ENCODE results near the gene KIF6. TPM values are rescaled to one million over a fixed set of nuclear protein-coding genes. Genes with fewer than 3 reads are reported as not detected.

The KIF6 gene
- total and polyA plus RNA-seq, 7 experiments from 2014 or later: 0.75 TPM; not detected in 6

DNA sequence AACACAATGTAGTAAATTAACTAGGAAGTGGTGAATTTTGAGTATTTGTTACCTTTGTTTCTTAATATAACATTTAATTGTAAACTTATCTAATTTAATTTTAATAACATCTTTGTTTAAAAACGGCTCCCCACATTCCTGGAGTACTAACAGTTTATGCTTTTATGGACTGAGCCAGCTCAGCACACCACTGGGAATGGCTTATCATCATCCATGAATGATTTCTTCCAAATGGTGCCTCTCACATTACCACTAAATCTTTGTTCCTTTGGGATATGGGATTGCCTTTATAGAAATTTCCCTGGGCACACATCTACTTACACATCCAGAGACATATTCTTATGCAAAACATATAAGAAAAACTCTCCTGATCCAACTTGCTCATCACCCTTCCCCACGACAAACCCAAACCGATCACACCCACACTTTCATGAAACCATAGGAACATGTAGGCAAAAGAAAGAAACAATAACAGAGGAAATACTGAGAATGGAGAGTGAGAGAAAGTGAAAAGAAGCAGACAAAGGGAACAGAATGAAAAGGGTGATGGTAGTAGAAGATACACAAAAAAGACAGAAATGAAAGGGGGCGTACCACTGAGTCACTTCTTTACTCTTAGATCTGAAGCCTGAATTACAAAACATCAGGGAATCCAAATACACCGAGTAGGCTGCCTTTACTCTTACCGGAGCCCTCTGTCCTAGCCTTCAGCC lies 344.2 kb downstream of the KIF6 start:
- Mint-ChIP-seq H3K27me3 (peaks cover 6 to 17% (median 11%) of the 10 kb centered on the region in 5 donors), H3K36me3 (no peaks in the 10 kb centered on the region), H3K4me1 (no peaks in the 10 kb centered on the region), H3K9me3 (peaks cover 0 to 1% (median 0%) of the 10 kb centered on the region in 11 donors), H3K4me3 (no peak overlapping the region), H3K27ac (no peak overlapping the region)
- DNase-seq: no peak
- Histone ChIP-seq H3K4me3 (ENCODE audit: low read length) (no peak overlapping the region), H3K4me1 (ENCODE audit: control insufficient read depth in 2 of 2, insufficient read depth in 2 of 2, low read length in 2 of 2) (no peaks in the 10 kb centered on the region), H3K27ac (ENCODE audit: low read depth, low read length) (no peak overlapping the region), H3K27me3 (ENCODE audit: control insufficient read depth in 2 of 2, insufficient read depth in 2 of 2, low read length in 2 of 2) (no peaks in the 10 kb centered on the region), H3K36me3 (ENCODE audit: control insufficient read depth in 2 of 3, insufficient read depth in 3 of 3, low read length in 3 of 3) (no peaks in the 10 kb centered on the region), H3K9me3 (ENCODE audit: control insufficient read depth in 2 of 3, low read length in 3 of 3) (no peaks in the 10 kb centered on the region)
- intact Hi-C loops (cut with micrococcal nuclease): no loop called here
- ChIA-PET POLR2A (no interaction called here), CTCF (no interaction called here)
- no peak for ATAC-seq

DNA sequence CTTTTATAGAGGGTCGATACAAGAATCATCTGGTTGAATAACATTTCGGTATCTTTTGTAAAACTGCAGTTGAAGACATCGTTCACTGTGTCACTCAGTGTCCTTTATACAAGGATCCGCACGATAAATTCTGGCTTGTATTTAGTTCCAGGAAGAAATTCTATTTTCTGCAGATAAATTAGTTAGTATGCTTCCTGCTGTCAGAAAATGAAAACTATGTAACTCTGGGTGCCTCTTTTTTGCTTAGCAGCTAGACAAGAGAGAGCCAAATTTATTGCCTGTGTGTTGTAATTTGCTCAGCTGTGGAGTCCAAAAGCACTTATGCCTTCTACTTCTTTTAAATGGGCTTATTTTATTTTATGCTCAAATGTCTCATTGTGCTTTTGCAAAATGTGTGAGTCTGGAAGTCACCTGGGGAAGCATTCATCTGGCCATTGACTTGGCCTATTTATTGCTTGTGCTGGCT lies 346.2 kb downstream of the KIF6 start:
- CTCF ChIA-PET: no interaction called here
- Mint-ChIP-seq H3K36me3 (no peaks in the 10 kb centered on the region), H3K27ac (no peak overlapping the region), H3K9me3 (peaks cover 0 to 1% (median 0%) of the 10 kb centered on the region in 11 donors), H3K4me1 (no peaks in the 10 kb centered on the region), H3K4me3 (no peak overlapping the region), H3K27me3 (peaks cover 5 to 17% (median 10%) of the 10 kb centered on the region in 5 donors)
- intact Hi-C loops (cut with micrococcal nuclease): no loop called here
- Histone ChIP-seq H3K27ac (ENCODE audit: low read depth, low read length) (no peak overlapping the region), H3K4me3 (ENCODE audit: low read length) (no peak overlapping the region), H3K4me1 (ENCODE audit: control insufficient read depth in 2 of 2, insufficient read depth in 2 of 2, low read length in 2 of 2) (no peaks in the 10 kb centered on the region), H3K36me3 (ENCODE audit: control insufficient read depth in 2 of 3, insufficient read depth in 3 of 3, low read length in 3 of 3) (no peaks in the 10 kb centered on the region), H3K27me3 (ENCODE audit: control insufficient read depth in 2 of 2, insufficient read depth in 2 of 2, low read length in 2 of 2) (no peaks in the 10 kb centered on the region), H3K9me3 (ENCODE audit: control insufficient read depth in 2 of 3, low read length in 3 of 3) (no peaks in the 10 kb centered on the region)
- no peak for ATAC-seq
- DNase-seq: no peak
- POLR2A ChIA-PET: no interaction called here

DNA sequence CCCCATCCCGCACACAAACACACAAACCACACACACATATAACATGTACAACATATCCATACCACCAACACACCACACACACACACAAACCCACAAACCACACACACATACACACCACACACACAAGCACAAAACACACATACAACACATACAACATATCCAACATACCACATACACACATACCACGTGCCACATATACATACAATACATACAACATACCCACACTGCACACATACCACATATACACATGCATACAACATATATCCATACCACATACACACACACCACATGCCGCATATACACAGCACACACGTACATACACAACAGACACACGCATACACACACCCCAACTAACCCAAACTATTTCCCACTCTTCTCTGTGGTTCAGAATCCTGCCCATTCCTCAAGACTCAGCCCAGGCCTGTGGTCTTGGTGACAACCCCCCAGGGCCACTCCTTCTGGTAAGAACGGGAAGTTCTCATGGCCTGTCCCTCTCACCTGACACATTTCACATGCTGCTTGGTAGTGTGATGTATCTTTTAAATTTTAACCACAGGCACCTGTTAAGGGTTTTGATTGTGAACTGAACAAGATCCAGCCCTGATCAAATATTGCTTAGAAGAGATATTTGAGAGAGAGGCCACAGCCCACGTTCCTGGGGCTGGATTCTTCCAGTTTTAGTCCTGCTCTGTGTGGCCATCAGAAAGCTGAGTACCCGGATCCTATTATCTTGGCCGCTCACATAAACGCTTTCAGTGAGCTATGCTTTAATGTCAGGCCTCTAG lies 346.8 kb downstream of the KIF6 start:
- no peak overlapping the region for H3K4me3 Mint-ChIP-seq
- H3K36me3 Mint-ChIP-seq: no peaks in the 10 kb centered on the region
- Histone ChIP-seq H3K27me3 (ENCODE audit: control insufficient read depth in 2 of 2, insufficient read depth in 2 of 2, low read length in 2 of 2) (no peaks in the 10 kb centered on the region), H3K9me3 (ENCODE audit: control insufficient read depth in 2 of 3, low read length in 3 of 3) (no peaks in the 10 kb centered on the region), H3K27ac (ENCODE audit: low read depth, low read length) (no peak overlapping the region), H3K4me3 (ENCODE audit: low read length) (no peak overlapping the region), H3K36me3 (ENCODE audit: control insufficient read depth in 2 of 3, insufficient read depth in 3 of 3, low read length in 3 of 3) (no peaks in the 10 kb centered on the region), H3K4me1 (ENCODE audit: control insufficient read depth in 2 of 2, insufficient read depth in 2 of 2, low read length in 2 of 2) (no peaks in the 10 kb centered on the region)
- intact Hi-C loops (cut with micrococcal nuclease): no loop called here
- H3K27me3 Mint-ChIP-seq: peaks cover 5 to 13% (median 10%) of the 10 kb centered on the region in 5 donors
- H3K27ac Mint-ChIP-seq: no peak overlapping the region
- ChIA-PET CTCF (no interaction called here), POLR2A (no interaction called here)
- peaks cover 0 to 1% (median 0%) of the 10 kb centered on the region in 11 donors for H3K9me3 Mint-ChIP-seq
- no peak for DNase-seq
- no peaks in the 10 kb centered on the region for H3K4me1 Mint-ChIP-seq
- no peak for ATAC-seq

DNA sequence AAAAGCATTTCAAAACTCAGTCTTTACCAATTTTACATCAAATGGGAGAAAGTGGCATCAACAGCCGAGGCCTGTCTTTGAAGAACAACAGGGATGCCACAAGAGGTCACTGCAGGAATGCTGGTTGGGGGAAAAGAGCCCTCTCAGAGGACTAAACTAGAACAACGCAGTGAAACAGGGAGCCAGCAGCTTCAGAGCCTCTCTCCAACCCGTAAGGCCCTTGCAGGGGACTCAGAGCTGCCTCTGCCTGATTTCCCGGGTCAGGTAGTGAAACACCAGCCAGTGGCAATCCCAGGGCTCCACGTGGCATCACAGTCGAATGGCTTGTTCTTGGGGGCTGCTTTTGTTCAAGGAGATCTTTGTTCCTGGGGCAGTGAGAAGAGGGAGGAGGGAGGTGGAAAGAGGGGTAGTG lies 347.7 kb downstream of the KIF6 start:
- no peak for ATAC-seq
- H3K27ac Mint-ChIP-seq: no peak overlapping the region
- Histone ChIP-seq H3K9me3 (ENCODE audit: control insufficient read depth in 2 of 3, low read length in 3 of 3) (no peaks in the 10 kb centered on the region), H3K27ac (ENCODE audit: low read depth, low read length) (no peak overlapping the region), H3K4me1 (ENCODE audit: control insufficient read depth in 2 of 2, insufficient read depth in 2 of 2, low read length in 2 of 2) (no peaks in the 10 kb centered on the region), H3K4me3 (ENCODE audit: low read length) (no peak overlapping the region), H3K27me3 (ENCODE audit: control insufficient read depth in 2 of 2, insufficient read depth in 2 of 2, low read length in 2 of 2) (no peaks in the 10 kb centered on the region), H3K36me3 (ENCODE audit: control insufficient read depth in 2 of 3, insufficient read depth in 3 of 3, low read length in 3 of 3) (no peaks in the 10 kb centered on the region)
- CTCF ChIA-PET: no interaction called here
- peaks cover 5 to 13% (median 10%) of the 10 kb centered on the region in 5 donors for H3K27me3 Mint-ChIP-seq
- no peaks in the 10 kb centered on the region for H3K36me3 Mint-ChIP-seq
- H3K9me3 Mint-ChIP-seq: peaks cover 0 to 1% (median 0%) of the 10 kb centered on the region in 11 donors
- intact Hi-C loops (cut with micrococcal nuclease): no loop called here
- no peaks in the 10 kb centered on the region for H3K4me1 Mint-ChIP-seq
- POLR2A ChIA-PET: no interaction called here
- H3K4me3 Mint-ChIP-seq: no peak overlapping the region
- no peak for DNase-seq

DNA sequence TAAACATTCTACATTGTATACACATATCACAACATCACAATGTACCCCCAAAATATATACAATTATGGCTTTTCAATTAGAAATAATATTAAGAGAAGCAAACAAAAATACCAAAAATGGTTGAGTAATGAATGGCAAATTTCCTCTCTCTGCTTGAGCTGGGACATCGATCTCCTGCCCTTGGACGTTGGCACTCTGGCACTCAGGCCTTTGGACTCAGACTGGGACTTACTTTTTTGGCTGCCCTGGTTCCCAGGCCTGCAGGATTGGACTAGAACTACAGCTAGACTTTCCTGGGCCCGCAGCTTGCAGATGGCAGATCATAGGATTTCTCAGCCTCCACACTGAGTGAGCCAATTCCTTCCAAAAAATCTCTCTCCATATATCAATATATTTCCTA lies 349.8 kb downstream of the KIF6 start:
- H3K9me3 ChIP-seq (ENCODE audit: control insufficient read depth in 2 of 3, low read length in 3 of 3): no peaks in the 10 kb centered on the region
- Mint-ChIP-seq H3K4me3 (no peak overlapping the region), H3K27me3 (peaks cover 2 to 23% (median 14%) of the 10 kb centered on the region in 5 donors), H3K36me3 (no peaks in the 10 kb centered on the region), H3K4me1 (no peaks in the 10 kb centered on the region), H3K9me3 (peaks cover 0 to 1% (median 0%) of the 10 kb centered on the region in 11 donors), H3K27ac (no peak overlapping the region)
- intact Hi-C loops (cut with micrococcal nuclease): no loop called here
- H3K4me3 ChIP-seq (ENCODE audit: low read length): no peak overlapping the region
- POLR2A ChIA-PET: no interaction called here
- CTCF ChIA-PET: no interaction called here
- H3K36me3 ChIP-seq (ENCODE audit: control insufficient read depth in 2 of 3, insufficient read depth in 3 of 3, low read length in 3 of 3): no peaks in the 10 kb centered on the region
- H3K27ac ChIP-seq (ENCODE audit: low read depth, low read length): no peak overlapping the region
- ATAC-seq: no peak
- DNase-seq: no peak
- H3K4me1 ChIP-seq (ENCODE audit: control insufficient read depth in 2 of 2, insufficient read depth in 2 of 2, low read length in 2 of 2): no peaks in the 10 kb centered on the region
- H3K27me3 ChIP-seq (ENCODE audit: control insufficient read depth in 2 of 2, insufficient read depth in 2 of 2, low read length in 2 of 2): no peaks in the 10 kb centered on the region

DNA sequence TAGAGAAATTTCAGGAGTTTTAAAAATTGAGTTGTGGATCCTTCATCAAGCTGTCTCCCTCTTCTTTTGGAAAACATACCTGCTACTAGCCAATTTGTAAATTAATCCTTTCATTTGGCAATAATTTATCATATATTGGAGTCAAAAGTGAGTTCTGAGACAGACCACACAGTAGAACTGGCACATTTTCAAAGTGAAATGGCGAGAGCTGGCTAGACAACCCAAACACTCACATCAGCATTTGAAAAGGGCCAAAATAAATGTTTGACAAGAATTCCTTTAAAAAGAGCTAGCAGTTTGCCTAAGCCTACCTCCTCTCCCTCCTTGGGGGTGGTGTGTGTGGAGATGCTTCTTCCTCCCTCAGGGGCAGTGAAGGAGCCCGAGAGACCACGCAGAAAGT lies 354.8 kb downstream of the KIF6 start:
- H3K4me1 ChIP-seq (ENCODE audit: control insufficient read depth in 2 of 2, insufficient read depth in 2 of 2, low read length in 2 of 2): no peaks in the 10 kb centered on the region
- POLR2A ChIA-PET: no interaction called here
- Mint-ChIP-seq H3K27ac (no peak overlapping the region), H3K4me1 (peaks cover 0 to 4% (median 0%) of the 10 kb centered on the region in 7 donors), H3K27me3 (peaks cover 0 to 19% (median 11%) of the 10 kb centered on the region in 5 donors), H3K4me3 (no peak overlapping the region), H3K36me3 (no peaks in the 10 kb centered on the region), H3K9me3 (no peaks in the 10 kb centered on the region)
- DNase-seq (no peak), ATAC-seq (no peak)
- no peaks in the 10 kb centered on the region for H3K9me3 ChIP-seq (ENCODE audit: control insufficient read depth in 2 of 3, low read length in 3 of 3)
- CTCF ChIA-PET: no interaction called here
- H3K27me3 ChIP-seq (ENCODE audit: control insufficient read depth in 2 of 2, insufficient read depth in 2 of 2, low read length in 2 of 2): no peaks in the 10 kb centered on the region
- no peak overlapping the region for H3K4me3 ChIP-seq (ENCODE audit: low read length)
- H3K27ac ChIP-seq (ENCODE audit: low read depth, low read length): no peak overlapping the region
- H3K36me3 ChIP-seq (ENCODE audit: control insufficient read depth in 2 of 3, insufficient read depth in 3 of 3, low read length in 3 of 3): no peaks in the 10 kb centered on the region
- intact Hi-C loops (cut with micrococcal nuclease): no loop called here

Data from naive thymus-derived CD4-positive, alpha-beta T cell (primary cell).